ENCODE data around the gene IL17RE. TPM values are rescaled to one million over a fixed set of nuclear protein-coding genes. Genes with fewer than 3 reads are reported as not detected.

Gene IL17RE
- total and polyA plus RNA-seq, 2 of the 13 experiments (the other 11 are each of a cell fraction or from before 2014, with no cell fraction given): 14.5 to 24.1 TPM

- peak; percentile 92 for TF ChIP-seq NRL (CRISPR knock-in tag; IDR thresholded peaks at IDR 0.05; ENCODE audit: borderline replicate concordance)
- peak; percentile 91 for TF ChIP-seq ZNF563 (CRISPR knock-in tag; IDR thresholded peaks at IDR 0.05)
- peak; percentile 32; the same call in 1 of the 2 replicates for TF ChIP-seq CREBL2 (CRISPR knock-in tag; IDR thresholded peaks at IDR 0.05; ENCODE audit: borderline replicate concordance)
- TF ChIP-seq ZNF17 (CRISPR knock-in tag; IDR thresholded peaks at IDR 0.05): no peak
- TF ChIP-seq ZNF619 (CRISPR knock-in tag; IDR thresholded peaks at IDR 0.05): peak; percentile 89
- no peak for TF ChIP-seq DPF2 (CRISPR knock-in tag; IDR thresholded peaks at IDR 0.05; ENCODE audit: borderline replicate concordance, low read depth)
- TF ChIP-seq ZNF33B (CRISPR knock-in tag; IDR thresholded peaks at IDR 0.05): no peak
- no peak for TF ChIP-seq KLF13 (CRISPR knock-in tag; IDR thresholded peaks at IDR 0.05)
- TF ChIP-seq USF2 (IDR thresholded peaks at IDR 0.05; ENCODE audit: low read depth, low read length): no peak
- no peak for TF ChIP-seq USF2 (CRISPR knock-in tag; IDR thresholded peaks at IDR 0.05; ENCODE audit: borderline replicate concordance)
- TF ChIP-seq ZBTB46 (CRISPR knock-in tag; IDR thresholded peaks at IDR 0.05; ENCODE audit: borderline replicate concordance): no peak
- peak; percentile 66; the same call in 1 of the 2 replicates for TF ChIP-seq ZNF331 (CRISPR knock-in tag; IDR thresholded peaks at IDR 0.05)
- peak; percentile 81; the same call in 1 of the 2 replicates for TF ChIP-seq ZFYVE20 (CRISPR knock-in tag; IDR thresholded peaks at IDR 0.05; ENCODE audit: borderline replicate concordance, low read depth)
- TF ChIP-seq ARNT2 (CRISPR knock-in tag; IDR thresholded peaks at IDR 0.05; ENCODE audit: low read depth): peak; percentile 95
- peak; percentile 89; the same call in 1 of the 2 replicates for TF ChIP-seq KAT7 (CRISPR knock-in tag; IDR thresholded peaks at IDR 0.05; ENCODE audit: borderline replicate concordance)
- TF ChIP-seq ZSCAN21 (CRISPR knock-in tag; IDR thresholded peaks at IDR 0.05; ENCODE audit: borderline replicate concordance): peak; percentile 94
- peak; percentile 34 for TF ChIP-seq ZNF781 (CRISPR knock-in tag; IDR thresholded peaks at IDR 0.05; ENCODE audit: borderline replicate concordance, not compliant biosample characterization)
- TF ChIP-seq ELK4 (CRISPR knock-in tag; IDR thresholded peaks at IDR 0.05; ENCODE audit: borderline replicate concordance): peak; percentile 20; the same call in 1 of the 2 replicates
- no peak for TF ChIP-seq PBX3 (CRISPR knock-in tag; IDR thresholded peaks at IDR 0.05; ENCODE audit: borderline replicate concordance)
- TF ChIP-seq BHLHE40 (IDR thresholded peaks at IDR 0.05; ENCODE audit: low read length): no peak
Observed at GRCh38 chr3:9890249-9891071, 12.2 kb upstream of the IL17RE start, which contains the start of gene JAGN1 (continued).

Data from HepG2 (cell line).